Fibroblast of lung (primary cell): ENCODE measurements around the gene CREB3L1. TPM values are rescaled to one million over a fixed set of nuclear protein-coding genes. Genes with fewer than 3 reads are reported as not detected.

Experiments used
- DNase-seq, 2 donors: peaks; one replicate each; pipeline versions ENCODE4 v3.0.0 to v3.0.0-alpha.2; 2010; ENCODE audit warnings: low read depth in 2 of 2
- H2AFZ ChIP-seq: 2 replicates; pipeline ENCODE4 v1.5.1; 2012; ENCODE audit warnings: low read length, control low read depth, inconsistent platforms
- H3K27ac ChIP-seq: 2 replicates; pipeline ENCODE4 v1.5.1; 2011; ENCODE audit warnings: low read length, control low read depth; ENCODE audit not compliant: insufficient read depth
- H3K27me3 ChIP-seq: 2 replicates; pipeline ENCODE4 v1.5.1; 2011; ENCODE audit warnings: mild to moderate bottlenecking, low read length; ENCODE audit not compliant: control insufficient read depth, insufficient read depth
- H3K36me3 ChIP-seq: 2 replicates; pipeline ENCODE4 v1.5.1; 2011; ENCODE audit warnings: low read length; ENCODE audit not compliant: control insufficient read depth, insufficient read depth
- H3K4me1 ChIP-seq: 2 replicates; pipeline ENCODE4 v1.5.1; 2011; ENCODE audit warnings: low read length; ENCODE audit not compliant: control insufficient read depth, insufficient read depth; ENCODE audit errors: extremely low read depth
- H3K4me2 ChIP-seq: 2 replicates; pipeline ENCODE4 v1.5.1; 2011; ENCODE audit warnings: low read length, control low read depth; ENCODE audit not compliant: insufficient read depth; ENCODE audit errors: extremely low read depth
- H3K4me3 ChIP-seq, 4 experiments: fragments of 200-600 bp in 1 of 4; sonication (generic) in 1 of 4; replicated peaks in 1 of 4; 2 replicates each; pipeline ENCODE4 v1.5.1; 2011 to 2016; ENCODE audit warnings: low read length in 4 of 4, low read depth in 3 of 4, mild to moderate bottlenecking in 3 of 4, control low read depth in 2 of 4, inconsistent platforms in 1 of 4, mixed read lengths in 1 of 4; ENCODE audit not compliant: insufficient read depth in 1 of 4; ENCODE audit errors: control extremely low read depth in 1 of 4
- H3K79me2 ChIP-seq: 2 replicates; pipeline ENCODE4 v1.5.1; 2012; ENCODE audit warnings: mild to moderate bottlenecking, low read length, inconsistent platforms; ENCODE audit not compliant: control insufficient read depth, insufficient read depth
- H3K9ac ChIP-seq: 2 replicates; pipeline ENCODE4 v1.5.1; 2011; ENCODE audit warnings: mild to moderate bottlenecking, low read length, control low read depth; ENCODE audit not compliant: insufficient read depth
- H3K9me3 ChIP-seq: 2 replicates; pipeline ENCODE4 v1.5.1; 2012; ENCODE audit warnings: low read depth, low read length; ENCODE audit not compliant: control insufficient read depth, insufficient read depth
- H4K20me1 ChIP-seq: 2 replicates; pipeline ENCODE4 v1.5.1; 2011; ENCODE audit warnings: low read length; ENCODE audit not compliant: control insufficient read depth, insufficient read depth; ENCODE audit errors: extremely low read depth
- CTCF ChIP-seq, 2 donors: IDR thresholded peaks in 1 of 2; conservative IDR thresholded peaks in 1 of 2; 1 replicate in 1 of 2; 2 replicates in 1 of 2; pipeline ENCODE4 v1.5.1; 2011 to 2012; ENCODE audit warnings: low read length in 2 of 2, control low read depth in 1 of 2, inconsistent platforms in 1 of 2, low read depth in 1 of 2, mild to moderate bottlenecking in 1 of 2
- EZH2 ChIP-seq: IDR thresholded peaks from 2 replicates; pipeline ENCODE4 v1.5.1; 2012; ENCODE audit warnings: low read length, control low read depth, mild to moderate bottlenecking; ENCODE audit errors: missing control alignments
- polyA plus RNA-seq, 2 donors: library from polyadenylated mRNA; depleted of rRNA in 1 of 2; stranded (reverse) in 1 of 2; unstranded in 1 of 2; fragments of >200 nt; gene quantifications; 2 replicates each; pipeline ENCODE4 v1.2.1, GENCODE V29; 2011 to 2012; ENCODE audit warnings: missing spikeins in 1 of 2
- total RNA-seq: library from RNA; depleted of rRNA; stranded (reverse); fragments of >200 nt; gene quantifications from 2 replicates; pipeline ENCODE4 v1.2.1, GENCODE V29; 2014

CREB3L1 gene
- total and polyA plus RNA-seq, 2 donors (not counting 1 experiment from before 2014, with no cell fraction given) = 18.8 to 28.4 TPM

- no peak overlapping the region for H3K9ac ChIP-seq
- no peak overlapping the region for H3K4me2 ChIP-seq
- H3K36me3 ChIP-seq = no peaks in the 10 kb centered on the region
- H3K9me3 ChIP-seq = no peaks in the 10 kb centered on the region
- H3K4me3 ChIP-seq = no peak overlapping the region
- no peaks in the 10 kb centered on the region for H4K20me1 ChIP-seq
- H3K79me2 ChIP-seq = no peaks in the 10 kb centered on the region
- H3K27me3 ChIP-seq = no peaks in the 10 kb centered on the region
- TF ChIP-seq EZH2 (no peak), CTCF (conservative IDR thresholded peaks at IDR 0.05 in 1 of 2, IDR thresholded peaks at IDR 0.05 in 1 of 2; ENCODE audit: low read depth in 1 of 2, low read length in 2 of 2) (no peak)
- DNase-seq = no peak
- no peak overlapping the region for H2AFZ ChIP-seq
- no peak overlapping the region for H3K27ac ChIP-seq
- H3K4me1 ChIP-seq = peaks cover 17% of the 10 kb centered on the region
Measured at GRCh38 chr11:46270684-46271083, 6.8 kb upstream of the CREB3L1 start.

- Histone ChIP-seq H3K4me3 (no peak overlapping the region), H3K9me3 (no peaks in the 10 kb centered on the region), H3K27me3 (no peaks in the 10 kb centered on the region), H3K4me1 (peaks cover 17% of the 10 kb centered on the region), H4K20me1 (no peaks in the 10 kb centered on the region), H3K79me2 (no peaks in the 10 kb centered on the region), H3K9ac (no peak overlapping the region), H3K36me3 (no peaks in the 10 kb centered on the region), H3K4me2 (no peak overlapping the region), H2AFZ (no peak overlapping the region), H3K27ac (no peak overlapping the region)
- TF ChIP-seq EZH2 (no peak), CTCF (conservative IDR thresholded peaks at IDR 0.05 in 1 of 2, IDR thresholded peaks at IDR 0.05 in 1 of 2; ENCODE audit: low read depth in 1 of 2, low read length in 2 of 2) (no peak)
- no peak for DNase-seq
Measured at GRCh38 chr11:46271407-46271806, 6.1 kb upstream of the CREB3L1 start.

- H3K9ac ChIP-seq = no peak overlapping the region
- TF ChIP-seq EZH2 (no peak), CTCF (conservative IDR thresholded peaks at IDR 0.05 in 1 of 2, IDR thresholded peaks at IDR 0.05 in 1 of 2; ENCODE audit: low read depth in 1 of 2, low read length in 2 of 2) (no peak)
- no peaks in the 10 kb centered on the region for H3K9me3 ChIP-seq
- DNase-seq = peak in 1 of 2 donors; percentile 72
- H3K36me3 ChIP-seq = no peaks in the 10 kb centered on the region
- H3K27ac ChIP-seq = peak overlapping the region; percentile 60
- H3K79me2 ChIP-seq = no peaks in the 10 kb centered on the region
- peak overlapping the region; percentile 49 for H3K4me2 ChIP-seq
- peak overlapping the region; percentile 52 for H2AFZ ChIP-seq
- peaks cover 17% of the 10 kb centered on the region for H3K4me1 ChIP-seq
- no peaks in the 10 kb centered on the region for H3K27me3 ChIP-seq
- H3K4me3 ChIP-seq = no peak overlapping the region
- no peaks in the 10 kb centered on the region for H4K20me1 ChIP-seq
Measured at GRCh38 chr11:46271875-46272815, 5.3 kb upstream of the CREB3L1 start.
